Measurements from ENCODE around the gene ADAMTS8. TPM values are rescaled to one million over a fixed set of nuclear protein-coding genes. Genes with fewer than 3 reads are reported as not detected.

The ADAMTS8 gene
- total and polyA plus RNA-seq, 2 donors (not counting 3 experiments of a cell fraction or from before 2014, with no cell fraction given): not detected

- dilution Hi-C loops (cut with MboI; ENCODE audit: extremely low pct_ligation_motif_present, low sequenced_read_pairs): no loop called here
- no peaks in the 10 kb centered on the region for H3K27me3 ChIP-seq (ENCODE audit: control insufficient read depth in 2 of 2, insufficient read depth in 2 of 2, low read length in 2 of 2)
- H3K36me3 ChIP-seq (ENCODE audit: control insufficient read depth in 2 of 2, extremely low read depth in 1 of 2, insufficient read depth in 2 of 2, low read length in 2 of 2): no peaks in the 10 kb centered on the region
- ChIA-PET CTCF (interaction anchor here (0.7 kb wide), 1 partner anchor 176 kb away, joined by 3 read pairs; no protein-coding TSS in a partner anchor), POLR2A (no interaction called here)
- no peaks in the 10 kb centered on the region for H3K79me2 ChIP-seq (ENCODE audit: control insufficient read depth, insufficient read depth, low read length)
- intact Hi-C loops (cut with micrococcal nuclease): no loop called here
- TF ChIP-seq JUN (IDR thresholded peaks at IDR 0.05; ENCODE audit: borderline replicate concordance, insufficient read depth, insufficient read length, low read depth): no peak
- no peak for TF ChIP-seq GATA2 (IDR thresholded peaks at IDR 0.05; ENCODE audit: insufficient read depth, insufficient read length, low read depth, low read length)
- TF ChIP-seq POLR2AphosphoS5 (IDR thresholded peaks at IDR 0.05; ENCODE audit: insufficient read depth, low read depth, low read length): no peak
- TF ChIP-seq MYC (IDR thresholded peaks at IDR 0.05; ENCODE audit: low read depth, low read length): no peak
- no peak for TF ChIP-seq EZH2 (IDR thresholded peaks at IDR 0.05; ENCODE audit: borderline replicate concordance, low read depth, low read length, severe bottlenecking)
- TF ChIP-seq FOS (IDR thresholded peaks at IDR 0.05; ENCODE audit: borderline replicate concordance, insufficient read depth, low read length): no peak
- TF ChIP-seq, protein P1, sequence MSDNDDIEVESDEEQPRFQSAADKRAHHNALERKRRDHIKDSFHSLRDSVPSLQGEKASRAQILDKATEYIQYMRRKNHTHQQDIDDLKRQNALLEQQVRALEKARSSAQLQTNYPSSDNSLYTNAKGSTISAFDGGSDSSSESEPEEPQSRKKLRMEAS (IDR thresholded peaks at IDR 0.05; ENCODE audit: insufficient read depth, insufficient read length): no peak
- BruUV-seq (replicated peaks): no TSS peak
- no peaks in the 10 kb centered on the region for H3K4me1 ChIP-seq (ENCODE audit: control insufficient read depth, extremely low read depth, insufficient read depth, low read length)
- FAIRE-seq: no peak
- no peak overlapping the region for H3K4me3 ChIP-seq (replicated peaks in 1 of 3; ENCODE audit: insufficient read depth in 1 of 3, low read depth in 1 of 3, low read length in 3 of 3)
- no peaks in the 10 kb centered on the region for H3K9me1 ChIP-seq (replicated peaks; ENCODE audit: control insufficient read depth, extremely low read depth, insufficient read depth, low read length)
- H4K20me1 ChIP-seq (replicated peaks; ENCODE audit: control insufficient read depth, extremely low read depth, insufficient read depth, low read length): no peaks in the 10 kb centered on the region
- H3K4me2 ChIP-seq (ENCODE audit: insufficient read depth, low read length): no peak overlapping the region
- H3K9ac ChIP-seq (replicated peaks; ENCODE audit: extremely low read depth, insufficient read depth, low read length): no peak overlapping the region
- H3K27ac ChIP-seq (ENCODE audit: insufficient read depth, low read depth, low read length): no peak overlapping the region
- no peaks in the 10 kb centered on the region for H3K9me3 ChIP-seq (replicated peaks; ENCODE audit: control insufficient read depth, insufficient read depth, low read length)
- DNase-seq (ENCODE audit: low read depth, low spot score): no peak
- H2AFZ ChIP-seq (ENCODE audit: low read depth, low read length): no peak overlapping the region
These were observed 39.7 kb downstream of the ADAMTS8 start for GRCh38 chr11:130388607-130389205.

DNA sequence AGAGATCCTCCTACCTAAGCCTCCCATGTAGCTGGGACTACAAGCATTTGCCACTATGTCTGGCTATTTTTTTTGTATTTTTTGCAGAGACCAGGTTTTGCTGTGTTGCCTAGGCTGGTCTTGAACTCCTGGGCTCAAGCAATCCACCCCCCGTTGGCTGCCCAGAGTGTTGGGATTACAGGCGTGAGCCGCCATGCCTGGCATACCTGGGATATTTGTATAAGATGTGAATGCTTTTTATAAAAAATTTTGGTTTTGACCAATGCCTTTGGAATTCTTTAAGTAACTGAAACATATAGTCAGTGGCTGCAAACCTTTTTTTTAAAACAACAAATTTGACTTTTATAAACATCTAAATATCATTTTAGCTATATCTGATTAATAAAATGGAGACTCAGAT, 42.4 kb downstream of the ADAMTS8 start:
- intact Hi-C loops (cut with micrococcal nuclease): no loop called here
- no peak overlapping the region for H3K27ac ChIP-seq (ENCODE audit: insufficient read depth, low read depth, low read length)

More for the DNA sequence above, 42.4 kb downstream of the ADAMTS8 start:
- no peaks in the 10 kb centered on the region for H3K9me3 ChIP-seq (replicated peaks; ENCODE audit: control insufficient read depth, insufficient read depth, low read length)
- H3K36me3 ChIP-seq (ENCODE audit: control insufficient read depth in 2 of 2, extremely low read depth in 1 of 2, insufficient read depth in 2 of 2, low read length in 2 of 2): no peaks in the 10 kb centered on the region
- H3K9ac ChIP-seq (replicated peaks; ENCODE audit: extremely low read depth, insufficient read depth, low read length): no peak overlapping the region
- no peaks in the 10 kb centered on the region for H3K27me3 ChIP-seq (ENCODE audit: control insufficient read depth in 2 of 2, insufficient read depth in 2 of 2, low read length in 2 of 2)
- H3K4me3 ChIP-seq (replicated peaks in 1 of 3; ENCODE audit: insufficient read depth in 1 of 3, low read depth in 1 of 3, low read length in 3 of 3): no peak overlapping the region
- DNase-seq (ENCODE audit: low read depth, low spot score) (no peak), FAIRE-seq (no peak)
- H3K79me2 ChIP-seq (ENCODE audit: control insufficient read depth, insufficient read depth, low read length): no peaks in the 10 kb centered on the region
- ChIA-PET CTCF (interaction anchor here (0.7 kb wide), 1 partner anchor 45 kb away, joined by 3 read pairs; no protein-coding TSS in a partner anchor), POLR2A (no interaction called here)
- no peaks in the 10 kb centered on the region for H3K4me1 ChIP-seq (ENCODE audit: control insufficient read depth, extremely low read depth, insufficient read depth, low read length)
- no TSS peak for BruUV-seq (replicated peaks)
- H2AFZ ChIP-seq (ENCODE audit: low read depth, low read length): no peak overlapping the region
- H3K9me1 ChIP-seq (replicated peaks; ENCODE audit: control insufficient read depth, extremely low read depth, insufficient read depth, low read length): no peaks in the 10 kb centered on the region
- no peak overlapping the region for H3K4me2 ChIP-seq (ENCODE audit: insufficient read depth, low read length)
- TF ChIP-seq FOS (IDR thresholded peaks at IDR 0.05; ENCODE audit: borderline replicate concordance, insufficient read depth, low read length): no peak
- TF ChIP-seq, protein P1 (IDR thresholded peaks at IDR 0.05; ENCODE audit: insufficient read depth, insufficient read length): no peak
- H4K20me1 ChIP-seq (replicated peaks; ENCODE audit: control insufficient read depth, extremely low read depth, insufficient read depth, low read length): no peaks in the 10 kb centered on the region
- dilution Hi-C loops (cut with MboI; ENCODE audit: extremely low pct_ligation_motif_present, low sequenced_read_pairs): no loop called here

All from endothelial cell of umbilical vein (primary cell).